ENCODE measurements around the gene DCAF4L1. TPM values are rescaled to one million over a fixed set of nuclear protein-coding genes. Genes with fewer than 3 reads are reported as not detected.
A peak's percentile ranks its signal among the peaks of the same experiment; 100 is the strongest.

DCAF4L1 gene
- total and polyA plus RNA-seq, 2 of the 4 experiments (the other 2 are of a cell fraction) = 0.07 to 0.18 TPM

GRCh38 chr4:42008011-42008786 is 26.6 kb downstream of the DCAF4L1 start (continued):
- TF ChIP-seq MAFK (IDR thresholded peaks at IDR 0.05; ENCODE audit: low read depth, low read length) = no peak

DNA sequence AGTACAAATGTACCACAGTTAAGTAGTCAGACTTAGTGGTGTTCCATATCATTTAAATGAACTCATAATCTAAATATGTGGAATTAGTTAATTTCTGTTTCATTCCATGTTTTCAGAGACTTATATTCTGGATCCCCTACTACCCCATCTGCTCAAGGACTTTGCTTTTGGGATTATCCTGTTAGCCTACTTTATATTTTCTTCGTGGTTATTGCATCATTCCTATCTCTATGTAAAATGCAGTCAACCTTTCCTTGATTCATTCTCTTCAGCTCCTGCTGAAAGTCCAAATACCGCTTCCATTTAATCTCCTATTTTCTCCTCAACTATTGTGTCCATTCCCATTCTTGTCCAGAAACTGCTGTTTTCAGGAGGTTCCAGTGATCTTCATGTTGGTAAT is 33.9 kb downstream of the DCAF4L1 start:
- 86% methylated on average over 2 of the region's 2 CpGs; no CpG with 5 or more reads in 1 of the 2 experiments for WGBS, 2 experiments (ENCODE audit: extremely low coverage in 2 of 2, insufficient read length in 1 of 2)
- dilution Hi-C loops (cut with HindIII; ENCODE audit: low sequenced_read_pairs, unreplicated experiment) = no loop called here
- 0 out of 2 replicates have a peak, but pooled peaks cover 5% of the 10 kb centered on the region for H3K9me1 ChIP-seq (ENCODE audit: insufficient read depth, low read length)
- no peaks in the 10 kb centered on the region for H4K20me1 ChIP-seq (ENCODE audit: insufficient read depth, low read length)
- H2AK9ac ChIP-seq (replicated peaks; ENCODE audit: low read depth, low read length, poor library complexity) = no peak overlapping the region
- H3K4me2 ChIP-seq (ENCODE audit: low read depth, low read length) = no peak overlapping the region
- no TSS peak for BruUV-seq (replicated peaks)
- ATAC-seq (ENCODE audit: low read depth) (no peak), DNase-seq (no peak)
- no peak overlapping the region for H3K23ac ChIP-seq (ENCODE audit: low read depth, low read length)
- no peak overlapping the region for H2AFZ ChIP-seq (replicated peaks; ENCODE audit: low read length, poor library complexity)
- H3K4me3 ChIP-seq (ENCODE audit: insufficient read depth, low read depth, low read length) = no peak overlapping the region
- TF ChIP-seq, protein P1, sequence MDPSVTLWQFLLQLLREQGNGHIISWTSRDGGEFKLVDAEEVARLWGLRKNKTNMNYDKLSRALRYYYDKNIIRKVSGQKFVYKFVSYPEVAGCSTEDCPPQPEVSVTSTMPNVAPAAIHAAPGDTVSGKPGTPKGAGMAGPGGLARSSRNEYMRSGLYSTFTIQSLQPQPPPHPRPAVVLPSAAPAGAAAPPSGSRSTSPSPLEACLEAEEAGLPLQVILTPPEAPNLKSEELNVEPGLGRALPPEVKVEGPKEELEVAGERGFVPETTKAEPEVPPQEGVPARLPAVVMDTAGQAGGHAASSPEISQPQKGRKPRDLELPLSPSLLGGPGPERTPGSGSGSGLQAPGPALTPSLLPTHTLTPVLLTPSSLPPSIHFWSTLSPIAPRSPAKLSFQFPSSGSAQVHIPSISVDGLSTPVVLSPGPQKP (IDR thresholded peaks at IDR 0.05; ENCODE audit: borderline replicate concordance, low read depth, low read length) = no peak
- TF ChIP-seq USF2 (IDR thresholded peaks at IDR 0.05; ENCODE audit: low read depth, low read length) (no peak), SMC3 (IDR thresholded peaks at IDR 0.05; ENCODE audit: low read depth, low read length) (no peak), RAD21 (IDR thresholded peaks at IDR 0.05; ENCODE audit: low read length) (no peak), CEBPB (IDR thresholded peaks at IDR 0.05; ENCODE audit: low read depth, low read length) (peak; percentile 73), POLR2A (IDR thresholded peaks at IDR 0.05; ENCODE audit: low read depth, low read length) (no peak), FOS (IDR thresholded peaks at IDR 0.05; ENCODE audit: low read depth, low read length) (no peak), NFE2L2 (IDR thresholded peaks at IDR 0.05; ENCODE audit: low read depth, low read length) (no peak)
- no peaks in the 10 kb centered on the region for H3K4me1 ChIP-seq (ENCODE audit: control insufficient read depth, insufficient read depth, low read length)
- no peak overlapping the region for H2AK5ac ChIP-seq (ENCODE audit: low read depth, low read length)
- no peaks in the 10 kb centered on the region for H3K9me3 ChIP-seq (ENCODE audit: control insufficient read depth, insufficient read depth, low read length)
- H2BK20ac ChIP-seq (ENCODE audit: low read depth, low read length) = no peak overlapping the region
- in situ Hi-C loops (cut with MboI; ENCODE audit: low sequenced_read_pairs) = no loop called here
- ChIA-PET POLR2A (ENCODE audit: unreplicated experiment) (no interaction called here), CTCF (no interaction called here)
- no peak overlapping the region for H3K18ac ChIP-seq (ENCODE audit: low read depth, low read length)
- no peaks in the 10 kb centered on the region for H3K27me3 ChIP-seq (ENCODE audit: control insufficient read depth, insufficient read depth, low read length)
- H3K14ac ChIP-seq (replicated peaks; ENCODE audit: low read depth, low read length) = no peak overlapping the region
- no peak overlapping the region for H2BK120ac ChIP-seq (ENCODE audit: low read depth, low read length)
- peaks cover 6% of the 10 kb centered on the region; the same call in 1 of the 2 replicates for H3K36me3 ChIP-seq (ENCODE audit: control insufficient read depth, insufficient read depth, low read length)
- H3K4ac ChIP-seq (ENCODE audit: low read depth, low read length) = no peak overlapping the region
- no peak overlapping the region for H4K8ac ChIP-seq (ENCODE audit: low read depth in 2 of 2, low read length in 2 of 2)
- no peak overlapping the region for H2BK15ac ChIP-seq (ENCODE audit: low read depth, low read length)
- H3K9ac ChIP-seq (ENCODE audit: low read depth, low read length) = no peak overlapping the region
- no peak overlapping the region for H2BK5ac ChIP-seq (ENCODE audit: low read depth, low read length, poor library complexity, severe bottlenecking)
- no peak overlapping the region for H4K5ac ChIP-seq (ENCODE audit: low read depth, low read length)
- H4K91ac ChIP-seq (ENCODE audit: insufficient read depth, low read depth, low read length) = no peak overlapping the region
- H3K27ac ChIP-seq (ENCODE audit: insufficient read depth, low read length) = no peak overlapping the region
- H3K79me1 ChIP-seq (ENCODE audit: low read depth in 1 of 2, low read length in 2 of 2) = peaks cover 21 to 25% of the 10 kb centered on the region in 2 experiments
- intact Hi-C loops (cut with micrococcal nuclease) = no loop called here
- H3K56ac ChIP-seq (ENCODE audit: extremely low read depth, insufficient read depth, low read length) = no peak overlapping the region

All from IMR-90 (cell line).